NB4 (cell line): Measurements from ENCODE around the gene HDAC4.

Source experiments
- DNase-seq: peaks from one replicate; pipeline ENCODE4 v3.0.0; 2010; ENCODE audit warnings: low read depth
- H3K4me3 ChIP-seq: one replicate; pipeline ENCODE4 v1.5.1; 2011; ENCODE audit warnings: mild to moderate bottlenecking, low read depth, low read length, moderate library complexity
- CTCF ChIP-seq: IDR thresholded peaks from one replicate; pipeline ENCODE4 v1.5.1; 2012; ENCODE audit warnings: low read depth, low read length
- MAX ChIP-seq: IDR thresholded peaks from 2 replicates; pipeline ENCODE4 v1.6.1; 2011; ENCODE audit warnings: low read depth, low read length
- MYC ChIP-seq: IDR thresholded peaks from 2 replicates; pipeline ENCODE4 v1.6.1; 2011; ENCODE audit warnings: low read depth, low read length
- POLR2A ChIP-seq: IDR thresholded peaks from 2 replicates; pipeline ENCODE4 v1.6.1; 2011; ENCODE audit warnings: mild to moderate bottlenecking; ENCODE audit not compliant: insufficient read length; ENCODE audit errors: extremely low read depth

The HDAC4 gene

GRCh38 chr2:239267288-239267951 is 133.4 kb downstream of the HDAC4 start:
- TF ChIP-seq MYC: peak; percentile 80; the same call in 1 of the 2 replicates
- TF ChIP-seq CTCF: peak; percentile 8
- peak; percentile 43 for TF ChIP-seq MAX
- peak; percentile 34 for TF ChIP-seq POLR2A
- DNase-seq: peak; percentile 97
- H3K4me3 ChIP-seq: peak overlapping the region; percentile 56

- H3K4me3 ChIP-seq: peak overlapping the region; percentile 56
- peak; percentile 27 for DNase-seq
- TF ChIP-seq CTCF (no peak), MYC (no peak), MAX (no peak)
Observed at GRCh38 chr2:239266779-239267287, 134.0 kb downstream of the HDAC4 start.

GRCh38 chr2:239266434-239266766 is 134.4 kb downstream of the HDAC4 start:
- DNase-seq: no peak
- H3K4me3 ChIP-seq: no peak overlapping the region
- TF ChIP-seq MYC (no peak), CTCF (no peak), POLR2A (no peak), MAX (no peak)

GRCh38 chr2:239265681-239266433 is 135.0 kb downstream of the HDAC4 start:
- no peak overlapping the region for H3K4me3 ChIP-seq
- no peak for DNase-seq
- TF ChIP-seq MAX: no peak
- TF ChIP-seq MYC: no peak
- TF ChIP-seq CTCF: no peak
- TF ChIP-seq POLR2A: no peak

GRCh38 chr2:239264838-239265651 is 135.8 kb downstream of the HDAC4 start:
- no peak overlapping the region for H3K4me3 ChIP-seq
- TF ChIP-seq CTCF: no peak
- no peak for TF ChIP-seq MAX
- TF ChIP-seq POLR2A: no peak
- no peak for TF ChIP-seq MYC
- peak; percentile 77 for DNase-seq
